IMR-90 (cell line): Measurements from ENCODE around the gene AKAP5.

Source experiments
- BHLHE40 ChIP-seq: fragments of 150-350 bp; IDR thresholded peaks from 2 replicates; pipeline ENCODE4 v1.6.1; 2016; ENCODE audit warnings: mild to moderate bottlenecking, low read depth, low read length
- CEBPB ChIP-seq: IDR thresholded peaks from 2 replicates; pipeline ENCODE4 v1.6.1; 2012; ENCODE audit warnings: low read depth, low read length, improper control_type of control experiment
- CHD1 ChIP-seq: IDR thresholded peaks from 2 replicates; pipeline ENCODE4 v1.6.1; 2012; ENCODE audit warnings: low read depth, low read length, improper control_type of control experiment
- FOS ChIP-seq: fragments of 150-350 bp; IDR thresholded peaks from 2 replicates; pipeline ENCODE4 v1.6.1; 2016; ENCODE audit warnings: low read depth, low read length
- MAFK ChIP-seq: IDR thresholded peaks from 2 replicates; pipeline ENCODE4 v1.6.1; 2012; ENCODE audit warnings: low read depth, low read length, improper control_type of control experiment
- MAZ ChIP-seq: IDR thresholded peaks from 2 replicates; pipeline ENCODE4 v1.6.1; 2012; ENCODE audit warnings: low read depth, mild to moderate bottlenecking, low read length, improper control_type of control experiment, moderate library complexity, borderline replicate concordance
- MXI1 ChIP-seq: IDR thresholded peaks from 2 replicates; pipeline ENCODE4 v1.6.1; 2012; ENCODE audit warnings: low read depth, mild to moderate bottlenecking, low read length, moderate library complexity, borderline replicate concordance
- POLR2A ChIP-seq: IDR thresholded peaks from 2 replicates; pipeline ENCODE4 v1.6.1; 2012; ENCODE audit warnings: mild to moderate bottlenecking, low read depth, low read length
- RAD21 ChIP-seq: IDR thresholded peaks from 2 replicates; pipeline ENCODE4 v1.6.1; 2012; ENCODE audit warnings: low read length, improper control_type of control experiment
- RCOR1 ChIP-seq: IDR thresholded peaks from 2 replicates; pipeline ENCODE4 v1.6.1; 2012; ENCODE audit warnings: mild to moderate bottlenecking, low read length, improper control_type of control experiment; ENCODE audit not compliant: insufficient replicate concordance
- RFX5 ChIP-seq: IDR thresholded peaks from 2 replicates; pipeline ENCODE4 v1.8.0; 2012; ENCODE audit warnings: low read depth, mild to moderate bottlenecking, low read length, moderate library complexity
- SMC3 ChIP-seq: fragments of 150-350 bp; IDR thresholded peaks from 2 replicates; pipeline ENCODE4 v1.6.1; 2016; ENCODE audit warnings: low read depth, mild to moderate bottlenecking, antibody characterized with exemption, low read length, moderate library complexity
- TF ChIP-seq, protein P1 (sequence below): conservative IDR thresholded peaks from 2 replicates; pipeline ENCODE4 v1.5.1; 2012; ENCODE audit warnings: mild to moderate bottlenecking, low read depth, low read length, improper control_type of control experiment
- TF ChIP-seq, protein P2 (sequence below): fragments of 150-350 bp; IDR thresholded peaks from 2 replicates; pipeline ENCODE4 v1.6.1; 2017; ENCODE audit warnings: mild to moderate bottlenecking, antibody characterized with exemption, low read length, low read depth

DNA sequence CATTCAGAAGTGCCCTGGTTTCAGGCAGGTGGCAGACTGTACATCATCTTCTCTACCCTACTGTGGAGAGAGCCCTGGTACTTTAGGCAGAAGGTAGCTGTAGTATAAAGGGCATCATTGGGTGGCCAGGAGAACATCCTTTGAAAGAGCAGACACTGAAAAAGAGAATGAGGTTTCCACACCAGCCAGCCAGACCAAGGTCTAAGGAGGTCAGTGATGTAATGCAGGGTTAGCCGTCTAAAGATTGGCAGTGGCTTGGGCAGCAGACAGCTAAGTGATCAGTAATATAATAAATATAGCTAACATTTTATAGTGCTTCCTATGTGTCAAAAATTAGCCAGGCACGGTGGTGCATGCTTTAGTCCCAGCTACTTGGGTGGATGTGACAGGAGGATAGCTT is 26.3 kb downstream of the AKAP5 start:
- TF ChIP-seq MAFK, result no peak
- TF ChIP-seq, protein P1, sequence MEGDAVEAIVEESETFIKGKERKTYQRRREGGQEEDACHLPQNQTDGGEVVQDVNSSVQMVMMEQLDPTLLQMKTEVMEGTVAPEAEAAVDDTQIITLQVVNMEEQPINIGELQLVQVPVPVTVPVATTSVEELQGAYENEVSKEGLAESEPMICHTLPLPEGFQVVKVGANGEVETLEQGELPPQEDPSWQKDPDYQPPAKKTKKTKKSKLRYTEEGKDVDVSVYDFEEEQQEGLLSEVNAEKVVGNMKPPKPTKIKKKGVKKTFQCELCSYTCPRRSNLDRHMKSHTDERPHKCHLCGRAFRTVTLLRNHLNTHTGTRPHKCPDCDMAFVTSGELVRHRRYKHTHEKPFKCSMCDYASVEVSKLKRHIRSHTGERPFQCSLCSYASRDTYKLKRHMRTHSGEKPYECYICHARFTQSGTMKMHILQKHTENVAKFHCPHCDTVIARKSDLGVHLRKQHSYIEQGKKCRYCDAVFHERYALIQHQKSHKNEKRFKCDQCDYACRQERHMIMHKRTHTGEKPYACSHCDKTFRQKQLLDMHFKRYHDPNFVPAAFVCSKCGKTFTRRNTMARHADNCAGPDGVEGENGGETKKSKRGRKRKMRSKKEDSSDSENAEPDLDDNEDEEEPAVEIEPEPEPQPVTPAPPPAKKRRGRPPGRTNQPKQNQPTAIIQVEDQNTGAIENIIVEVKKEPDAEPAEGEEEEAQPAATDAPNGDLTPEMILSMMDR, result no peak
- no peak for TF ChIP-seq RFX5
- TF ChIP-seq, protein P2, sequence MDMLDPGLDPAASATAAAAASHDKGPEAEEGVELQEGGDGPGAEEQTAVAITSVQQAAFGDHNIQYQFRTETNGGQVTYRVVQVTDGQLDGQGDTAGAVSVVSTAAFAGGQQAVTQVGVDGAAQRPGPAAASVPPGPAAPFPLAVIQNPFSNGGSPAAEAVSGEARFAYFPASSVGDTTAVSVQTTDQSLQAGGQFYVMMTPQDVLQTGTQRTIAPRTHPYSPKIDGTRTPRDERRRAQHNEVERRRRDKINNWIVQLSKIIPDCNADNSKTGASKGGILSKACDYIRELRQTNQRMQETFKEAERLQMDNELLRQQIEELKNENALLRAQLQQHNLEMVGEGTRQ, result no peak
- TF ChIP-seq FOS, result no peak
- no peak for TF ChIP-seq CHD1
- no peak for TF ChIP-seq CEBPB
- TF ChIP-seq POLR2A, result no peak
- TF ChIP-seq MXI1, result no peak
- no peak for TF ChIP-seq SMC3
- no peak for TF ChIP-seq MAZ
- TF ChIP-seq BHLHE40, result no peak
- TF ChIP-seq RCOR1, result no peak
- TF ChIP-seq RAD21, result no peak
